DMS 273 (cell line): ENCODE results near the gene MRPL9.
"Not testable (repeated sequence)": the region's sequence is repeated elsewhere in the genome, so short reads cannot be mapped to it uniquely, and the experiment has no call there.

Experiments
- DNase-seq: peaks from one replicate; lab custom pipeline; 2025; ENCODE audit not compliant: unreplicated experiment; lab: John Stamatoyannopoulos, UW

The MRPL9 gene

DNA sequence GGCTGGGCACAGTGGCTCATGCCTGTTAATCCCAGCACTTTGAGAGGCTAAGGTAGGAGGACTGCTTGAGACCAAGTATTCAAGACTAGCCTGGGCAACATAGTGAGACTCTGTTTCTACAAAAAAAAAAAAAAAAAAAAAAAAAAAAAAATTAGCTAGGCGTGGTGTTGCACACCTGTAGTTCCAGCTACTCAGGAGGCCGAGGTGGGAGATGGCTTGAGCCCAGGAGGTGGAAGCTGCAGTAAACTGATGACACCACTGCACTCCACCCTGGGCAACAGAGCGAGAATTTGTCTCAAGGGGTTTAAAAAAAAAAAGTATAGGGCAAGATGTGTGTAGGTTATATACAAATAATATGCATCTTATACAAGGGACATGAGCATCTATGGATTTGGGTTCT lies 24.4 kb upstream of the MRPL9 start:
- no peak for DNase-seq

DNA sequence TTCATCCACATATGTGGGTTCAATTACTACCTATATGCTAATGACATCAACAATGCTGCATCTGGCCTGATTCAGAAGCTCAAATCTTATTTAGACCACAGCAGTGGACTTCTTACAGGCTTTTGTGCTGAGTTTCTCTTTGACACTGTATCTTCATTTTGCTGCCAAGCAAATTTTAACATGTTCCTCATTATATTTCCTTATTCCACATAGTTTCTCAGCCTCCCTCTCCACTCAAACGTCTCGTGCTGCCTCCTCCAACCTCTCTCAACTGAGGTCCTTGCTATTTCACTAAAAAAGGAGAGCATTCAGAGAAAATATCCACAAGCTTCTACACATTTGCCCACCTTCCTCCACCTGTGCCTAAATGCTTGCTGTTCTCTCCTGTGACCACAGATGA lies 20.5 kb upstream of the MRPL9 start:
- no peak for DNase-seq

DNA sequence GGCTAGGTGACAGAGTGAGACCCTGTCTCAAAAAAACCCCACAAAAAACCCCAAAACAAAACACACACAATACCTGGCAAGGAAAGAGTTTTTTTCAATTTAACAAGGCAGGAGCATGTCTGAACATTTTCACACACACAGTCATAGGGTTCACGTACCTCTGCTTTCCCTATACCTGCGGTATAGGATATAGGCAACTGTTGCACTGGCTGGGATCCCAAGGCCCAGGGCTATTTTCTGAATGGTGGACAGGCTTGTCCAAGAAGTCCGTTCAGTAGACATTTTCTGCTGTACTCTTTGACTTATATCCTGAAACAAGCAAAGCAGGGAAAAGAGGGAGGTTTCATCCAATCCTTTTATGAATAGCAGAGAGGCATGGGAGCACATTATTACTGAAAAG lies 19.4 kb upstream of the MRPL9 start:
- DNase-seq: no peak

DNA sequence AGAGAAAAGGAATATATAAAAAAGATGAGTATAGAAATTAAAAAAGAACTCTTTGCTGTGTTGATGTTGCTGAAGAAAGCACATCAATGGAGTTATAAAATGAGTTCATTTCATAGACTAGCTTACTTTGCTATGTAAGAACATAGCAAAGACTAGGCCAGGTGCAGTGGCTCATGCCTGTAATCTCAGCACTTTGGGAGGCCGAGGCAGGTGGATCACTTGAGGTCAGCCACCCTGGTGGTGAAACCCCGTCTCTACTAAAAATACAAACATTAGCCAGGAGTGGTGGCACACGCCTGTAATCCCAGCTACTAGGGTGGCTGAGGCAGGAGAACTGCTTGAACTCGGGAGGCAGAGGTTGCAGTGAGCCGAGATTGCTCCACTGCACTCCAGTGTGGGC lies 18.7 kb upstream of the MRPL9 start:
- DNase-seq: not testable (repeated sequence)

DNA sequence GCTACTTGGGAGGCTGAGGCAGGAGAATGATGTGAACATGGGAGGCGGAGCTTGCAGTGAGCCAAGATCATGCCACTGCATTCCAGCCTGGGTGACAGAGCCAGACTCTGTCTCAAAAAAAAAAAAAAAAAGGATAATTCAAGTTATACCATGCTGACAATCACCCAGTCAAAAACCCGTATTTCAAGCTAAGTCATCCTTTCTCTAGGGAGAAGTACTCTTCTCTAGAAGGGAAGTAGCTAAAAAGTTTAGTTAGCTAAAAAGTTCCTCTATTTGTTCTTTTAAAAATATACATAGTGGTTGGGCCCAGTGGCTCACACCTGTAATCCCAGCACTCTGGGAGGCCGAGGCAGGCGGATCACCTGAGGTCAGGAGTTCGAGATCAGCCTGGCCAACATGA lies 17.4 kb upstream of the MRPL9 start:
- DNase-seq: not testable (repeated sequence)

DNA sequence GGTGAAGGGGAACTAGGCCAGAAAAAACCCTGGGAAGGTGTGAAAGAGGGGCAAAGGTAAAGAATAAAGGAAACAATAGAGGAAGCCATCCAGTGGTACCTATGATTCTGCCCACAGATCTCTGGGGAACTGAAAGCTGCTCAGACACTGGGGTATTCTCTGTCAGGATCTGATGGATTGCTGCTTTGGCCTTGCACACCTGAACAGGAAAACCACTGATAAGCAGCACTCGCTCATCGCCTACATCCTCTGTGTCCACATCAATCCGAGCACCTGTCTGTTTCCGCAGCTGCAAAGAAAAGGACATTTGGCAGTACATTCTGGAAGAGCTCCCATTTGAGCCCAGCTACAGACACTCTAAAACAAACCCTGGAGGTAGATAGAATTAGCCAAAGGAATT lies 16.6 kb upstream of the MRPL9 start:
- no peak for DNase-seq

DNA sequence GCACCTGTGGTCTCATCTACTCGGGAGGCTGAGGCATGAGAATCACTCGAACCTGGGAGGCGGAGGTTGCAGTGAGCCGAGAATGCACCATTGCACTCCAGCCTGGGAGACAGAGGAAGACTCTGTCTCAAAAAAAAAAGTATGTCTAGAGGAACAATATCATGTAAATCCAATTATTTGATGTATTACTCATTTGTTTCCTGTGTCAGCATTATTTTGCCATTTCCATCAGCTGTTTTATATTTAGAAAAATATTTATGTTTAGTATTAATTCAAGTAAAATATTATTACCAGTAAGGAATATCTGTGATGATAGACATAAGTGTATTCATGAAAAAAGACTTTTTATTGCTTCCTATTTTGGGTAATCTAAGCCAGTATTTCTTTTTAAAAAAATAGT lies 14.0 kb upstream of the MRPL9 start:
- DNase-seq: no peak

DNA sequence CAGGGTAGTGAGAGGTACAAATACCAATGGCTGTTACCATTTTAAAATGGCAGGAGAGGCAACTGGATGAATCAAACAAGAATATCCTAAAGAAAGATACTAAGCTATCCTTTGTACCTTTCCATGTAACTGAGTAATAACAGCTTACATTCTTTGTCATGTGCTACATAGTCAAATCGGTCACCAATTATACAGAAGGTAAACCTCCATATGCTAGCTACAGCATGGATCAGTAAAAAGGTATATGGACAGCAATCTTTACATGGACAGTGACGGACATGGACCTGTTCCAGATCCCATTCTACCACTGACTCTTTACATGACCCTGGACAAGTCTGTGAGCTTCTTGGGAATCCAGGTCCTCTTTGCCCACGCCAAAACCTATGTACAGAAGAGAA lies 13.4 kb upstream of the MRPL9 start:
- no peak for DNase-seq

DNA sequence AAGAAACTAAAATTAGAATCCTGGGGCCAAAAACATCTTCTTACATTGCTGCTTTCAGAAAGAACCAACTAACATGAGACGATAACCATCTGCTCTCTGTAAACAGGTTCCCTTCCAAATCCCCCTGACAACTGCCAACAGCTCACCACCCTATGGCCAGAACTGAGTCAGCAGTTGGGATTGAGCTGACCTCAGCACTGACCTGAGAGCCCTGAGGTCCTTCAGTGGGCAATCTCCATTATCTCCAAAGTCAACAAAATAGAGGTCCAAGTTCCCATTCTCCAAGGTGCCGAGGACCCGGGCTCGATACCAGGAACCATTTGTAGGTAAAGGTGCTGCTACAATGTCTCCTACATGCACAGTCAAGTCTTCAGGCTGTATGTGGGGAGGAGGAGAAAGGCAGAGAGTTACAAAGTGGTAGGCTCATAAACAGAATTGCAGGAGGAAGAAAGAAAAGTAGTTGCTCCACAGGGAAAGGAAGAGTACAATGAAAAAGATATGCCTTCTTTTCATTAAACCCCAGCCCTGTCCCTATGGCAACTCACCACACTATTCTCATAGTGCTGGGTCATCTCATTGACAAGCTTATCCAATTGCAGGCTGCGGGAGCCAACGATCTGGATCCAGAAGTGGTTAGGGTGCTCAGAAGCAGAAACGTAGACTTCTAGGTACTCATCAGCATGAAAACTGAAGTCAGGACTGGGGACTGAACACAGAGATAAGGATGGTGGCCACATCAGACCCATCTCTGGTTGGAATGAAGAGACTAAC lies 12.8 kb upstream of the MRPL9 start:
- DNase-seq: no peak

DNA sequence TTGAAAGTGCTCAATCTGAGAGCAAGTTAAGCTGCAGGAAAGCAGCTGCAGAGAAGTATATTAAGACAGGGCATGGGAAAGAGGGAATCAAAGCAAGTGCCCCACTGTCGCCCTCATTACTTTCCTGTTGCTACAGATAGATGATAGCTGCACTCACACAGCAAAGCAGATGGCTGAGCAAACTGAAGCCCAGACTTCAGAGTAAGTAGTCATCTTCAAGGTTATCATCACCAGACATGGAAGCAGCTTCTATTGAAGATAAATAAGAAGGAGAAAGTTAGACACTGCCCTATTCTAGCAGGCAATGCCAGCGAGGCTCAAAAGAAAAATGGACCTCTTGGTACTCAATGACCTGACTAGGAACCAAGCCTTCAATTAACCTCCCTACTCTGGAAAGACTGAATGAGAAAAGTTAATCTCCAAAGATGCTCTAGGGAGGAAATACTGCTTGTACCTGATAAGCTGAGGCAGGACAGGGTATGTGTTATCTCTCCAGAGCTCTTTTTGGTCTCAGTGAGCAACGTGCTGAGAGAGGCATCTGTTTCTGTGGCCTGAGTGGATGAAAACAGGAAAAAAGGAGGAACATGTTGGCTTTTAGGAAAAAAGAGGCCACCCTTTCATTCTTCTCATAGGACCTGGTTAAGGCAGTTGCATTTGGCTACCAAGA lies 11.1 kb upstream of the MRPL9 start:
- no peak for DNase-seq

DNA sequence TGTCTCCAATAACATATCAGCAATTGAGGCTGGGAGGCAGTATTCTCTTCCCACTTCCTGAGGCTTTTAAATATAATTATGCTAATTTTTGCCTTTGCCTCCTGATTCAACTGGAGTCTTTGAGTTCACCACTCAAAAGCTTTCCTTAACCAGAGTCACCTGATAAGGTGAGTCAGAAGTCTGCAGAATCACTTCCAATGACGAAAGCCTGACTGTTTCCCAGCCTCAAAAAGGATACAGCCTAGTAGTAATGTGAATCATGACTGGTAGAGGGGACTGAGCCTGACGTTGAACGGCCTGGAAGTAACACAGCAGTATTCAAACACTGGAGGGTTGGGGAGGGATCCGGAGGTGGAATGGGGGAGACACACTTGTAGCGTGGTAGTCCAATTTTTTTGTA lies 10.4 kb upstream of the MRPL9 start:
- no peak for DNase-seq

DNA sequence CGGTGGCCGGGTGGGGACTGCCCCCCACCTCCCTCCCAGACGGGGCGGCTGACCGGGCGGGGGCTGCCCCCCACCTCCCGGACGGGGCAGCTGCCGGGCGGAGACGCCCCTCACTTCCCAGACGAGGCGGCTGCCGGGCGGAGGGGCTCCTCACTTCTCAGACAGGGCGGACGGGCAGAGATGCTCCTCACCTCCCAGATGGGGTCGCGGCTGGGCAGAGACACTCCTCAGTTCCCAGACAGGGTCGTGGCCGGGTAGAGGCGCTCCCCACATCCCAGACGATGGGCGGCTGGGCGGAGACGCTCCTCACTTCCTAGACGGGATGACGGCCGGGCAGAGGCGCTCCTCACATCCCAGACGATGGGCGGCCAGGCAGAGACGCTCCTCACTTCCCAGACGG lies 6.0 kb upstream of the MRPL9 start:
- DNase-seq: not testable (repeated sequence)

DNA sequence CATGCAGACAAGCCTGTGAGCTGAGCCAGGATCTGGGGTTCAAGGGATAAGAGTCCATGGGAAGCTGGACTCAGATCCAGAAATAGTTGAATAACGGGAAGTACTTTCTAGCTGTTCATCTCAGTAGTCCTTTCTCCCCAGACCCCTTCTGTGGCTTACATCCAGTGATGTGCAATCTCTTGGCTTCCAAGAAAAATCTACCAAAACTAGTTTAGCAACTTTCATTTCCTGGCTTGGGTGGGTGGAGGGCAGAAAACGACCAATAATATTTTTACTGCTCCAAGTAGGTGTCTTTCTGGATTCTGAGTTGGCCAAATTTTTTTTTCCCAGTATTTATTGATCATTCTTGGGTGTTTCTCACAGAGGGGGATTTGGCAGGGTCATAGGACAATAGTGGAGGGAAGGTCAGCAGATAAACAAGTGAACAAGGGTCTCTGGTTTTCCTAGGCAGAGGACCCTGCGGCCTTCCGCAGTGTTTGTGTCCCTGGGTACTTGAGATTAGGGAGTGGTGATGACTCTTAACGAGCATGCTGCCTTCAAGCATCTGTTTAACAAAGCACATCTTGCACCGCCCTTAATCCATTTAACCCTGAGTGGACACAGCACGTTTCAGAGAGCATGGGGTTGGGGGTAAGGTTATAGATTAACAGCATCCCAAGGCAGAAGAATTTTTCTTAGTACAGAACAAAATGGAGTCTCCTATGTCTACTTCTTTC lies 5.2 kb upstream of the MRPL9 start:
- not testable (repeated sequence) for DNase-seq

DNA sequence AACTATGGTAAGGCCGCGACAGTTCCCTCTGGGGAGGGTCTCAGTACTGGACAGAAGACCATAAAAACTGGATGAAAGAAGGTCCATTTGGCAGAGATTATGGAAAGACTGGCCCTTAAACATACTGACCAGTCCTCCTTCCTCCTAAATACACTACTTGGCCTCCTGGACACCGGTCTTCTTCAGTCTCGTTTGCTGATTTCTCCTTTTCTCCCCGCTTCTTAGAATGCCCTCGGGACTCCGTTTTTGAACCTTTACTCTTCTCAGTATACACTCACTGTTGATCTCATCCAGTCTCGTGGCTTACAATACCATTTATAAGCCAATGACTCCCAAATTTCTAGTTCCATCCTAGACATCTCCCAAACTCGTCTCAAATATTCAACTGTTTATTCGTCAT lies 694 bp upstream of the MRPL9 start:
- DNase-seq: no peak

DNA sequence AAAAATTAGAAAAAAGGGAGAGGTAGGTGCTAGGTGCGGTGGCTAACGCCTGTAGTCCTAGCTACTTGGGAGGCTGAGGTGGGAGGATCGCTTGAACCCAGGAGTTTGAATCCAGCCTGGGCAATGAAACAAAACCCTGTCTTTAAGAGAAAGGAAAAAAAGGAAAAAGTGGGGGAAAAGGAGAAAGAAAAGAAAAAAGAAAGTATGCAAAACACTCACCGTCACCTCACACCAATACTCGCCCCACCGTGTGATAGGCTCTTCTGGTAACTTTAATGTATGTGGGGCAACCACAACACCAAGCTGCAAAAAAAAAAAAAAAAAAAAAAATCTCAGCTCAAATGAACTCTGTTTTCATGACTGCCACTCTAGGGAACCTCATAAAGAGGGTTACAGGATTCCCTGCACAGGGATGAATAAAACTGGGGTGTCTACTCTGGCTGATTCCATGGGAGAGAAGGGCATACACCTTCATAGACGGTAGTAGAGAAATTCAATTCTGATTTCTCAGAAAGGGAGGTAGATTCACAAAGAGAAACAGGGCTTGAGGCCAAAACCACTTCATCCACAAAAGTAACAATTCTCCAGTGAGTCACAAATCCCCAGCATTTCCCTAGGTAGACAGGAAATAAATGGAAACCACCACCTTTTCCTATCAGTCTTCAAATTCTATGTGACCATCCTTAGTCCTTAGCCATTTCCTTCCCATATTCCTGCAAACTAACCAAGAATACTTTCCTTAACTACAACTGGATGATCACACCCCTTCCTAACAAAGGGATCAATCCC lies 2.5 kb downstream of the MRPL9 start:
- DNase-seq: no peak

DNA sequence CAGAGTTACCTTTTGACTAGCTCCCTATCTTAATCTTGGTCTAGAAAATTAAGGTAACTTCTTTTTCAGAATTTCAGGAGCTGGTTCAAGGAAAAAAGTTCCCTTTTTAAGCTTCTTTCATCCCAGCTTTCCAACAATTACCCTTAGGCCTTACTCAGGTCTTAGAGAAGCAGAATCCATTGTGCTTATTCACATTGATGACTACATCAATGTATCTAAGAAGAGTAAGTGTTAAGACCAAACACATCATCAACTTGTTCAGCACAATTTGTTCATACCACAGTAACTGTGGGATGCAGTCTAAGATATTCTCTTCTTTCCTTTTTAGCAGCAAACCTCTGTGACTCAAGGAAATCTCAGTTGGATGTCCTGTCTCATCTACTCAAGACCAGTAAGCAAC lies 4.1 kb downstream of the MRPL9 start:
- DNase-seq: no peak

DNA sequence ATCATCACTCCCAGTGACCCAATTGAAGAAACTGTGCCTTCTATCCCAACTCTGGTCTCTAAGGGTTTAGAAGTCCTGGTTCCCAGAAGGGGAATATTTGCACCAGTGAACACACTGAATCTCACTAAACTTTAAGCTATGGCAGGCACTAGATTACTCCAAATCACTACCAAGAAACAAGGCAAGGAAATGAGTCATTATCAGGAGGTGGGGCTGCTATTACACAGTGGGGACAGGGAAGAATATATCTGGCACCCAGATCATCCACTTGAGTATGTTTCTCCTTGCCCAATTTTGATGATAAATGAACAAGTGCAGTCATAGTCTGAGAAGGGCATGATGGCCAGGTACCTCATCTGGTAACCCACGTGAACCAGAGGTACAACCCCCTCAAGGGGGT lies 7.0 kb downstream of the MRPL9 start:
- no peak for DNase-seq

DNA sequence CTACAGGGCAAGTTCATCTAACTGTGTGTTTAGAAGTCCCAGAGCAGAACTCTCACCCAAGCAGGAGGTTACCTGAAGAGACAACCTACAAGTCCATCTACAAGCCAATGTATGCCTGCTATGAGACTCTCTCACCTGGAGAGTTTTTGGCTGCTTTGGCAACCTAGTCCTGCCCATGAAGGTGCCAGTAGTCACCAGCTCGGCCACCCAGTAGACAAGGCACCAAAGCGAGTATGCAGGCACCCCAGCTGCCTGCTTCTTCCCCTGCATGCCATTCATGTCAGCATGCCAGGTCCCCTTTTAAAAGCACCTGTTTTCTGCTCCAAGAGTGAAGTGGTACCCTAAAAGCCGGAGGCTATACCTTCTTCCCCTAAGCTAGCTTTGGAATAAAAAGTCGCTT lies 21.8 kb downstream of the MRPL9 start:
- no peak for DNase-seq

DNA sequence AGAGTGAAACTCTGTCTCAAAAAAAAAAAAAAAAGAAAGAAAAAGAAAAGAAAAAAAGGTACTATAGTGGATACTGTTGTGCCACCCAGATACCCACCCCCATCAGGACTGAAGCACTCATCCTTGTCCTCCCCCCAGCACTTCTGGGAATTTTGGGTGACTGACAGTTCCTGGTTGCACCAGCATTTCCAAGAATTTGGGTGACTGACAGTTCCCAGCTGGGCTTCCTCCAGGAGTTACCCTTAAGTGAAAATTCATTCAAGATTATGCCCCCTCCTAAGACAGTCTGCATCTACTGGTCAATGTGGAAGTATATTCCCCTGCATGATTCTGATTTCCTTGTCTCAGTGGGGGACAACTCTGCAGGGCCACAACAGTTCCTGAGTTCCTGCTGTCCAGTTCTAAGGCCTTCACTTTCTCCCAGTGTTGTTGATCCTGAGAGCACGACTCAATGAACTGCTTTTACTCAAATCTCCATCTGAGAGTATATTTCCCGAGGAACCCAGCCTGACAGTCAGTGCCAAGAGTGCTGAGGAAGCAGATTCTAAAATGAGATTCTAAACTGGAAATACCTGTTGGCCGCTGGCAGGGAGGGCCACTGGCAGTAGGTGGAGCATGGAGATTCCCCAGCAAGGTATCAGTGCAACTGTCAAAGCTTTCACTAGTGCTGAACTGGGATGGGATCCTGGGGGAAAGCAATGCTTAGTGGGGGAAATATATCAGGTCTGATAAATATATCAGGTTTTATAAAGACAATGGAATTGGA lies 23.5 kb downstream of the MRPL9 start:
- no peak for DNase-seq

DNA sequence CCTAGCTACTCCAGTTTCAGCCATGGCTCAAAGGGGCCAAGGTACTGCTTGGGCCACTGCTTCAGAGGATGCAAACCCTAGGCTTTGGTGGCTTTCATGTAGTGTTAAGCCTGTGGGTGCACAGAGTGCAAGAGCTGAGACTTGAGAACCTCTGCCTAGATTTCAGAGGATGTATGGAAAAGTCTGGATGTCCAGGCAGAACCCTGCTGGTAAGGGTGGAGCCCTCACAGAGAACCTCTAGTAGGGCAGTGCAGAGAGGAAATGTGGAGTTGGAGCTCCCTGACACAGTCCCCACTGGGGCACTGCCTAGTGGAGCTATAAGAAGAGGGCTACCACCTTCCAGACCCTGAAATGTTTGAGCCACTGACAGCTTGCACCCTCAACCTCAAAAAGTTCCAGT lies 25.8 kb downstream of the MRPL9 start:
- DNase-seq: peak; percentile 29

DNA sequence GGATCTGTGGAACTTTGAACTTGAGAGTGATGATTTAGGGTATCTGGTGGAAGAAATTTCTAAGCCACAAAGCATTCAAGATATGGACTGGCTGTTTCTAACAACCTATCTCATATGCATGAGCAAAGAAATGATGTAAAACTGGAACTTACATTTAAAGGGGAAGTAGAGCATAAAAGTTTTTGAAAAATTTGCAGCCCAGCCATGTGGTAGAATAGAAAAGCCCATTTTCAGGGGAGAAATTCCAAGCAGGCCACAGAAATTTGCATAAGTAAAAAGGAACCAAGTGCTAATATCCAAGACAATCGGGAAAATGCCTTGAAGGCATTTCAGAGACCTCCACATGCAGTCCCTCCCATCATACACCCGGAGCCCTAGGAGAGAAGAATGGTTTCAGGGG lies 26.3 kb downstream of the MRPL9 start:
- DNase-seq: no peak
